ENCODE measurements around the gene ANAPC13.

ANAPC13 gene

DNA sequence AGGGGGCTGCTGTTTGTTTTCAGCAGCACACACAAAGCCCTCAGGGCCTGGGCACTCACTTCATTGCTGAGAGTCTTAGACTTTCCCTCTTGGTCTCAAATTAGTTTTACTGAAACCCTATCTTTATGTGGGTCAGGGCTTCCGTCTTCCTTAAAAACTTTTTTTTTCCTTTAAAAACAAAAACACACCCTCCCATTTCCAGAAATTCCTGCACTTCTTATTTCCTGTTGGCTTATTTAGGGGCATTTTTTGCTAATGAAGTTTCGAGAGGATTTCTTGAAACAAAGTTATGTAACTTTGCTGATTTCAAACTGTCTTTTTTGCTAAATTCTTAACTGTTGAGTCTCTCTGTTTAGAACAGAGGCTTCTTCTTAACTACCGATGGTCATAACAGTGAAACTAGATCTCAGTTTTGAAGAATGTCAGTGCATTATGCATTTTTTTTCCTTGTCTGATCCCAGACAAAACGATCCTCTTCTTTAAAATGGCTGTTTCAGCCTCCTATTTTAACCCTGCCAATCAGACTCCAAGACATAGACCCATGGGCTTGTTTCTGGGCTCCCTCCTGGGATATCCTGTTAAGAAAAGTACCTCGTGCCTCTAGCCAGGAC, 23.3 kb downstream of the ANAPC13 start:
- Histone ChIP-seq H3K9ac (ENCODE audit: low read depth, low read length, poor library complexity, severe bottlenecking) (no peak overlapping the region), H3K4me1 (ENCODE audit: insufficient read depth, low read length, poor library complexity, severe bottlenecking) (no peaks in the 10 kb centered on the region), H3K4me3 (ENCODE audit: low read length, poor library complexity, severe bottlenecking) (no peak overlapping the region), H4K20me1 (ENCODE audit: insufficient read depth, low read length, poor library complexity, severe bottlenecking) (no peaks in the 10 kb centered on the region), H3K9me3 (ENCODE audit: insufficient read depth, low read depth, low read length) (no peaks in the 10 kb centered on the region), H3K27me3 (ENCODE audit: insufficient read depth, low read length, poor library complexity, severe bottlenecking) (no peaks in the 10 kb centered on the region), H2AFZ (ENCODE audit: low read length) (no peak overlapping the region), H3F3A (ENCODE audit: low read depth) (no peaks in the 10 kb centered on the region), H3K4me2 (ENCODE audit: low read depth, low read length, poor library complexity, severe bottlenecking) (no peak overlapping the region), H3K79me2 (ENCODE audit: insufficient read depth, low read length) (no peaks in the 10 kb centered on the region), H3K9me2 (replicated peaks; ENCODE audit: low read depth, low read length) (no peaks in the 10 kb centered on the region), H3K36me3 (ENCODE audit: insufficient read depth, low read length) (no peaks in the 10 kb centered on the region)
- no peak for TF ChIP-seq EZH2phosphoT487 (IDR thresholded peaks at IDR 0.05; ENCODE audit: borderline replicate concordance)
- TF ChIP-seq, protein P1, sequence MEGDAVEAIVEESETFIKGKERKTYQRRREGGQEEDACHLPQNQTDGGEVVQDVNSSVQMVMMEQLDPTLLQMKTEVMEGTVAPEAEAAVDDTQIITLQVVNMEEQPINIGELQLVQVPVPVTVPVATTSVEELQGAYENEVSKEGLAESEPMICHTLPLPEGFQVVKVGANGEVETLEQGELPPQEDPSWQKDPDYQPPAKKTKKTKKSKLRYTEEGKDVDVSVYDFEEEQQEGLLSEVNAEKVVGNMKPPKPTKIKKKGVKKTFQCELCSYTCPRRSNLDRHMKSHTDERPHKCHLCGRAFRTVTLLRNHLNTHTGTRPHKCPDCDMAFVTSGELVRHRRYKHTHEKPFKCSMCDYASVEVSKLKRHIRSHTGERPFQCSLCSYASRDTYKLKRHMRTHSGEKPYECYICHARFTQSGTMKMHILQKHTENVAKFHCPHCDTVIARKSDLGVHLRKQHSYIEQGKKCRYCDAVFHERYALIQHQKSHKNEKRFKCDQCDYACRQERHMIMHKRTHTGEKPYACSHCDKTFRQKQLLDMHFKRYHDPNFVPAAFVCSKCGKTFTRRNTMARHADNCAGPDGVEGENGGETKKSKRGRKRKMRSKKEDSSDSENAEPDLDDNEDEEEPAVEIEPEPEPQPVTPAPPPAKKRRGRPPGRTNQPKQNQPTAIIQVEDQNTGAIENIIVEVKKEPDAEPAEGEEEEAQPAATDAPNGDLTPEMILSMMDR (conservative IDR thresholded peaks at IDR 0.05; ENCODE audit: low read length): no peak

DNA sequence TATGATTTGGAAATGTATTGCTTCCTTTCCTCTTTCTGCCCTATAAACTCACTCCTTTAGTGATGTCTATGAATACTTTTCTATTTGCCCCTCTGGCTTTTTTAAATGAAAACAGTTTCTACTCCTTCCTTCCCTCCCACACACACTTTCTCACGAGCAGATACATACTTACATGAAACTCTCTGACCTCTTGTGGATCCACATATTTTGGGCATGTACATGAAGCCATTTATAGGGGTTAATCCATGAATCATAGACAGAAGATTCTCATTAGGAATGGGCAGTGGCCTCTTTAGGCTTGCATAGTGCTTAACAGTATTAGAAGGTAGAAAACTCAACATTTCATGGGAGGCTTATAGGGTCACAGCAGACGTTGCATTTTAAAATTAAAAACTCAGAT, 24.8 kb downstream of the ANAPC13 start:
- no peaks in the 10 kb centered on the region for H3K79me2 ChIP-seq (ENCODE audit: insufficient read depth, low read length)
- no peaks in the 10 kb centered on the region for H3F3A ChIP-seq (ENCODE audit: low read depth)
- H3K36me3 ChIP-seq (ENCODE audit: insufficient read depth, low read length): no peaks in the 10 kb centered on the region
- no peak overlapping the region for H3K4me2 ChIP-seq (ENCODE audit: low read depth, low read length, poor library complexity, severe bottlenecking)
- H3K27me3 ChIP-seq (ENCODE audit: insufficient read depth, low read length, poor library complexity, severe bottlenecking): no peaks in the 10 kb centered on the region
- TF ChIP-seq EZH2phosphoT487 (IDR thresholded peaks at IDR 0.05; ENCODE audit: borderline replicate concordance): no peak
- TF ChIP-seq, protein P1 (conservative IDR thresholded peaks at IDR 0.05; ENCODE audit: low read length): no peak
- H3K4me1 ChIP-seq (ENCODE audit: insufficient read depth, low read length, poor library complexity, severe bottlenecking): no peaks in the 10 kb centered on the region
- H4K20me1 ChIP-seq (ENCODE audit: insufficient read depth, low read length, poor library complexity, severe bottlenecking): no peaks in the 10 kb centered on the region
- no peaks in the 10 kb centered on the region for H3K9me2 ChIP-seq (replicated peaks; ENCODE audit: low read depth, low read length)
- no peak overlapping the region for H3K4me3 ChIP-seq (ENCODE audit: low read length, poor library complexity, severe bottlenecking)
- H3K9me3 ChIP-seq (ENCODE audit: insufficient read depth, low read depth, low read length): no peaks in the 10 kb centered on the region
- no peak overlapping the region for H3K9ac ChIP-seq (ENCODE audit: low read depth, low read length, poor library complexity, severe bottlenecking)
- no peak overlapping the region for H2AFZ ChIP-seq (ENCODE audit: low read length)

DNA sequence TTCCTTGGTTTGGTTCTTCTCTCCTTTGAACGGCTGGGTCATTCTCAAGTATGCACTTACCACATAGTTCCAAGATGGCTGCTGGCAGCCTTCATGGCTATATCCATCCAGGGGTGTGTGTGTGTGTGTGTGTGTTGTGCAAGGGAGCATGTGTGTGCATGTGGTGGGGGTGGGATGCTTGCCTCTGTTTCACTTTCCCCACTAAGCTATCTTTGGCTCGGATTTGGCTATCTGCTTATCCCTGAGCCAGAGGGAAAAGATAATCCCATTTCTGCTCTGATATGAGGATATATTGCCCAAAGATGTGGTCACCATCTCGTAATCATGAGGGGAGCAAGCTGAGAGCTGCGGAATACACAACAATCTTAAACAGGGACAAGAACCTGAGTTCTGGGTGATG, 26.2 kb downstream of the ANAPC13 start:
- H3K9me3 ChIP-seq (ENCODE audit: insufficient read depth, low read depth, low read length): no peaks in the 10 kb centered on the region
- H3K4me2 ChIP-seq (ENCODE audit: low read depth, low read length, poor library complexity, severe bottlenecking): no peak overlapping the region

More for the DNA sequence above, 26.2 kb downstream of the ANAPC13 start:
- H3K4me3 ChIP-seq (ENCODE audit: low read length, poor library complexity, severe bottlenecking): no peak overlapping the region
- no peaks in the 10 kb centered on the region for H3K36me3 ChIP-seq (ENCODE audit: insufficient read depth, low read length)
- H2AFZ ChIP-seq (ENCODE audit: low read length): no peak overlapping the region
- H3K4me1 ChIP-seq (ENCODE audit: insufficient read depth, low read length, poor library complexity, severe bottlenecking): no peaks in the 10 kb centered on the region
- no peak for TF ChIP-seq EZH2phosphoT487 (IDR thresholded peaks at IDR 0.05; ENCODE audit: borderline replicate concordance)
- TF ChIP-seq, protein P1 (conservative IDR thresholded peaks at IDR 0.05; ENCODE audit: low read length): no peak
- no peaks in the 10 kb centered on the region for H3K27me3 ChIP-seq (ENCODE audit: insufficient read depth, low read length, poor library complexity, severe bottlenecking)
- H3F3A ChIP-seq (ENCODE audit: low read depth): no peaks in the 10 kb centered on the region
- no peaks in the 10 kb centered on the region for H3K79me2 ChIP-seq (ENCODE audit: insufficient read depth, low read length)
- H4K20me1 ChIP-seq (ENCODE audit: insufficient read depth, low read length, poor library complexity, severe bottlenecking): no peaks in the 10 kb centered on the region
- H3K9me2 ChIP-seq (replicated peaks; ENCODE audit: low read depth, low read length): no peaks in the 10 kb centered on the region
- no peak overlapping the region for H3K9ac ChIP-seq (ENCODE audit: low read depth, low read length, poor library complexity, severe bottlenecking)
